Measurements from ENCODE around the gene INVS. TPM values are rescaled to one million over a fixed set of nuclear protein-coding genes. Genes with fewer than 3 reads are reported as not detected.

The INVS gene
- total and polyA plus RNA-seq, 2 experiments from 2014 or later = 4.1 to 8.7 TPM

DNA sequence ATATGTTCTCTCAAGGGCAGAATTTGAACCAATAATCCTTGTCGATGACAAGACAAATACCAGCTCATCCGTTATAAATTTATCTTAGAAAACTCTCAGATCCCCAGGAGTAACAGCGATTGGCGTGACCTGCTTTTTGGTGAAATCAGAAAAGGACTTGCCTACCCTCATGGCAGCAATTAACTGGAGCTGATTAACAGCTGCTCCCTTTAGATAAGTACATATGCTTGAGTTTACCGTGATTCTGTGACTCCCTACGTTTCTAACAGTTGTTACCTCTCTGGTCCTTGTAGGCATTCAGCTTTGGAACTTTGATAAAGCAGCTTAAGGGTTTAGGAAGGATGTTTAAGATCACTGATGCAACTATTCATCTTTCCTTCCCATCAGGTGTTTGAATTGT lies 2.6 kb downstream of the INVS start:
- Mint-ChIP-seq H3K27me3 (ENCODE audit: insufficient read depth, low read depth, poor library complexity) (peaks cover 12% of the 10 kb centered on the region), H3K4me1 (peaks cover 17% of the 10 kb centered on the region), H3K4me3 (no peak overlapping the region), H3K36me3 (ENCODE audit: low read depth) (no peaks in the 10 kb centered on the region), H3K9me3 (no peaks in the 10 kb centered on the region), H3K27ac (no peak overlapping the region)
- Histone ChIP-seq H3F3A (replicated peaks; ENCODE audit: low read depth) (no peaks in the 10 kb centered on the region), H3K36me3 (ENCODE audit: insufficient read depth) (no peaks in the 10 kb centered on the region), H3K27me3 (ENCODE audit: insufficient read depth) (no peaks in the 10 kb centered on the region), H4K20me1 (replicated peaks; ENCODE audit: insufficient read depth) (peaks cover 12% of the 10 kb centered on the region; the same call in 1 of the 2 replicates), H3K4me3 (no peak overlapping the region), H2AFZ (no peak overlapping the region), H3K4me1 (ENCODE audit: insufficient read depth) (peaks cover 19% of the 10 kb centered on the region; the same call in 1 of the 2 replicates), H3K27ac (ENCODE audit: low read depth) (no peak overlapping the region; the same call in 1 of the 2 replicates), H3K4me2 (no peak overlapping the region), H3K79me2 (replicated peaks; ENCODE audit: insufficient read depth) (peaks cover 14% of the 10 kb centered on the region), H3K9me2 (ENCODE audit: insufficient read depth) (no peaks in the 10 kb centered on the region)
- DNase-seq (ENCODE audit: low spot score) (no peak), ATAC-seq (no peak)
- TF ChIP-seq, protein P1, sequence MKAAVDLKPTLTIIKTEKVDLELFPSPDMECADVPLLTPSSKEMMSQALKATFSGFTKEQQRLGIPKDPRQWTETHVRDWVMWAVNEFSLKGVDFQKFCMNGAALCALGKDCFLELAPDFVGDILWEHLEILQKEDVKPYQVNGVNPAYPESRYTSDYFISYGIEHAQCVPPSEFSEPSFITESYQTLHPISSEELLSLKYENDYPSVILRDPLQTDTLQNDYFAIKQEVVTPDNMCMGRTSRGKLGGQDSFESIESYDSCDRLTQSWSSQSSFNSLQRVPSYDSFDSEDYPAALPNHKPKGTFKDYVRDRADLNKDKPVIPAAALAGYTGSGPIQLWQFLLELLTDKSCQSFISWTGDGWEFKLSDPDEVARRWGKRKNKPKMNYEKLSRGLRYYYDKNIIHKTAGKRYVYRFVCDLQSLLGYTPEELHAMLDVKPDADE (IDR thresholded peaks at IDR 0.05) = no peak
- TF ChIP-seq EZH2phosphoT487 (IDR thresholded peaks at IDR 0.05; ENCODE audit: unreplicated experiment) (no peak), CREB1 (CRISPR knock-in tag; IDR thresholded peaks at IDR 0.05; ENCODE audit: low read depth) (no peak), ZNF331 (CRISPR knock-in tag; IDR thresholded peaks at IDR 0.05; ENCODE audit: low read depth) (no peak), ZNF114 (CRISPR knock-in tag; IDR thresholded peaks at IDR 0.05) (no peak), POLR2AphosphoS5 (IDR thresholded peaks at IDR 0.05; ENCODE audit: low read depth) (no peak)
- TF ChIP-seq, protein P2, sequence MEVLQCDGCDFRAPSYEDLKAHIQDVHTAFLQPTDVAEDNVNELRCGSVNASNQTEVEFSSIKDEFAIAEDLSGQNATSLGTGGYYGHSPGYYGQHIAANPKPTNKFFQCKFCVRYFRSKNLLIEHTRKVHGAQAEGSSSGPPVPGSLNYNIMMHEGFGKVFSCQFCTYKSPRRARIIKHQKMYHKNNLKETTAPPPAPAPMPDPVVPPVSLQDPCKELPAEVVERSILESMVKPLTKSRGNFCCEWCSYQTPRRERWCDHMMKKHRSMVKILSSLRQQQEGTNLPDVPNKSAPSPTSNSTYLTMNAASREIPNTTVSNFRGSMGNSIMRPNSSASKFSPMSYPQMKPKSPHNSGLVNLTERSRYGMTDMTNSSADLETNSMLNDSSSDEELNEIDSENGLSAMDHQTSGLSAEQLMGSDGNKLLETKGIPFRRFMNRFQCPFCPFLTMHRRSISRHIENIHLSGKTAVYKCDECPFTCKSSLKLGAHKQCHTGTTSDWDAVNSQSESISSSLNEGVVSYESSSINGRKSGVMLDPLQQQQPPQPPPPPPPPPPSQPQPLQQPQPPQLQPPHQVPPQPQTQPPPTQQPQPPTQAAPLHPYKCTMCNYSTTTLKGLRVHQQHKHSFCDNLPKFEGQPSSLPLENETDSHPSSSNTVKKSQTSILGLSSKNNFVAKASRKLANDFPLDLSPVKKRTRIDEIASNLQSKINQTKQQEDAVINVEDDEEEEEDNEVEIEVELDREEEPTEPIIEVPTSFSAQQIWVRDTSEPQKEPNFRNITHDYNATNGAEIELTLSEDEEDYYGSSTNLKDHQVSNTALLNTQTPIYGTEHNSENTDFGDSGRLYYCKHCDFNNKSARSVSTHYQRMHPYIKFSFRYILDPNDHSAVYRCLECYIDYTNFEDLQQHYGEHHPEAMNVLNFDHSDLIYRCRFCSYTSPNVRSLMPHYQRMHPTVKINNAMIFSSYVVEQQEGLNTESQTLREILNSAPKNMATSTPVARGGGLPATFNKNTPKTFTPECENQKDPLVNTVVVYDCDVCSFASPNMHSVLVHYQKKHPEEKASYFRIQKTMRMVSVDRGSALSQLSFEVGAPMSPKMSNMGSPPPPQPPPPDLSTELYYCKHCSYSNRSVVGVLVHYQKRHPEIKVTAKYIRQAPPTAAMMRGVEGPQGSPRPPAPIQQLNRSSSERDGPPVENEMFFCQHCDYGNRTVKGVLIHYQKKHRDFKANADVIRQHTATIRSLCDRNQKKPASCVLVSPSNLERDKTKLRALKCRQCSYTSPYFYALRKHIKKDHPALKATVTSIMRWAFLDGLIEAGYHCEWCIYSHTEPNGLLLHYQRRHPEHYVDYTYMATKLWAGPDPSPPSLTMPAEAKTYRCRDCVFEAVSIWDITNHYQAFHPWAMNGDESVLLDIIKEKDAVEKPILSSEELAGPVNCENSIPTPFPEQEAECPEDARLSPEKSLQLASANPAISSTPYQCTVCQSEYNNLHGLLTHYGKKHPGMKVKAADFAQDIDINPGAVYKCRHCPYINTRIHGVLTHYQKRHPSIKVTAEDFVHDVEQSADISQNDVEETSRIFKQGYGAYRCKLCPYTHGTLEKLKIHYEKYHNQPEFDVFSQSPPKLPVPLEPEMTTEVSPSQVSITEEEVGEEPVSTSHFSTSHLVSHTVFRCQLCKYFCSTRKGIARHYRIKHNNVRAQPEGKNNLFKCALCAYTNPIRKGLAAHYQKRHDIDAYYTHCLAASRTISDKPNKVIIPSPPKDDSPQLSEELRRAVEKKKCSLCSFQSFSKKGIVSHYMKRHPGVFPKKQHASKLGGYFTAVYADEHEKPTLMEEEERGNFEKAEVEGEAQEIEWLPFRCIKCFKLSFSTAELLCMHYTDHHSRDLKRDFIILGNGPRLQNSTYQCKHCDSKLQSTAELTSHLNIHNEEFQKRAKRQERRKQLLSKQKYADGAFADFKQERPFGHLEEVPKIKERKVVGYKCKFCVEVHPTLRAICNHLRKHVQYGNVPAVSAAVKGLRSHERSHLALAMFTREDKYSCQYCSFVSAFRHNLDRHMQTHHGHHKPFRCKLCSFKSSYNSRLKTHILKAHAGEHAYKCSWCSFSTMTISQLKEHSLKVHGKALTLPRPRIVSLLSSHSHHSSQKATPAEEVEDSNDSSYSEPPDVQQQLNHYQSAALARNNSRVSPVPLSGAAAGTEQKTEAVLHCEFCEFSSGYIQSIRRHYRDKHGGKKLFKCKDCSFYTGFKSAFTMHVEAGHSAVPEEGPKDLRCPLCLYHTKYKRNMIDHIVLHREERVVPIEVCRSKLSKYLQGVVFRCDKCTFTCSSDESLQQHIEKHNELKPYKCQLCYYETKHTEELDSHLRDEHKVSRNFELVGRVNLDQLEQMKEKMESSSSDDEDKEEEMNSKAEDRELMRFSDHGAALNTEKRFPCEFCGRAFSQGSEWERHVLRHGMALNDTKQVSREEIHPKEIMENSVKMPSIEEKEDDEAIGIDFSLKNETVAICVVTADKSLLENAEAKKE (CRISPR knock-in tag; IDR thresholded peaks at IDR 0.05) = no peak

Measured in GM23338 (cell line).